ENCODE data around the gene RPS28.

Gene RPS28

GRCh38 chr19:8332976-8333766 is 11.9 kb downstream of the RPS28 start:
- Histone ChIP-seq H3K27me3 (ENCODE audit: insufficient read depth, poor library complexity, severe bottlenecking) (peaks cover 34% of the 10 kb centered on the region), H3K27ac (replicated peaks) (no peak overlapping the region), H3K4me3 (replicated peaks; ENCODE audit: insufficient read depth, low read length) (no peak overlapping the region)
- no peak for DNase-seq (ENCODE audit: low read depth in 1 of 2, low spot score in 1 of 2)
- TF ChIP-seq GABPA (IDR thresholded peaks at IDR 0.05; ENCODE audit: low read depth) = no peak
- TF ChIP-seq, protein P1, sequence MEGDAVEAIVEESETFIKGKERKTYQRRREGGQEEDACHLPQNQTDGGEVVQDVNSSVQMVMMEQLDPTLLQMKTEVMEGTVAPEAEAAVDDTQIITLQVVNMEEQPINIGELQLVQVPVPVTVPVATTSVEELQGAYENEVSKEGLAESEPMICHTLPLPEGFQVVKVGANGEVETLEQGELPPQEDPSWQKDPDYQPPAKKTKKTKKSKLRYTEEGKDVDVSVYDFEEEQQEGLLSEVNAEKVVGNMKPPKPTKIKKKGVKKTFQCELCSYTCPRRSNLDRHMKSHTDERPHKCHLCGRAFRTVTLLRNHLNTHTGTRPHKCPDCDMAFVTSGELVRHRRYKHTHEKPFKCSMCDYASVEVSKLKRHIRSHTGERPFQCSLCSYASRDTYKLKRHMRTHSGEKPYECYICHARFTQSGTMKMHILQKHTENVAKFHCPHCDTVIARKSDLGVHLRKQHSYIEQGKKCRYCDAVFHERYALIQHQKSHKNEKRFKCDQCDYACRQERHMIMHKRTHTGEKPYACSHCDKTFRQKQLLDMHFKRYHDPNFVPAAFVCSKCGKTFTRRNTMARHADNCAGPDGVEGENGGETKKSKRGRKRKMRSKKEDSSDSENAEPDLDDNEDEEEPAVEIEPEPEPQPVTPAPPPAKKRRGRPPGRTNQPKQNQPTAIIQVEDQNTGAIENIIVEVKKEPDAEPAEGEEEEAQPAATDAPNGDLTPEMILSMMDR (IDR thresholded peaks at IDR 0.05; ENCODE audit: insufficient read depth, low read length) = no peak
- no peak for TF ChIP-seq REST (IDR thresholded peaks at IDR 0.05; ENCODE audit: insufficient replicate concordance, low read depth)
- no peak for TF ChIP-seq POLR2AphosphoS5 (IDR thresholded peaks at IDR 0.05; ENCODE audit: low read depth)
- TF ChIP-seq SPI1 (IDR thresholded peaks at IDR 0.05; ENCODE audit: borderline replicate concordance, low read depth) = no peak

- no peak overlapping the region for H3K4me3 ChIP-seq (replicated peaks; ENCODE audit: insufficient read depth, low read length)
- no peak for DNase-seq (ENCODE audit: low read depth in 1 of 2, low spot score in 1 of 2)
- no peak overlapping the region for H3K27ac ChIP-seq (replicated peaks)
- peaks cover 37% of the 10 kb centered on the region for H3K27me3 ChIP-seq (ENCODE audit: insufficient read depth, poor library complexity, severe bottlenecking)
- TF ChIP-seq SPI1 (IDR thresholded peaks at IDR 0.05; ENCODE audit: borderline replicate concordance, low read depth) (no peak), REST (IDR thresholded peaks at IDR 0.05; ENCODE audit: insufficient replicate concordance, low read depth) (no peak), POLR2AphosphoS5 (IDR thresholded peaks at IDR 0.05; ENCODE audit: low read depth) (no peak), GABPA (IDR thresholded peaks at IDR 0.05; ENCODE audit: low read depth) (no peak)
- TF ChIP-seq, protein P1 (IDR thresholded peaks at IDR 0.05; ENCODE audit: insufficient read depth, low read length) = no peak
These were observed 12.6 kb downstream of the RPS28 start for GRCh38 chr19:8333767-8334457.

DNA sequence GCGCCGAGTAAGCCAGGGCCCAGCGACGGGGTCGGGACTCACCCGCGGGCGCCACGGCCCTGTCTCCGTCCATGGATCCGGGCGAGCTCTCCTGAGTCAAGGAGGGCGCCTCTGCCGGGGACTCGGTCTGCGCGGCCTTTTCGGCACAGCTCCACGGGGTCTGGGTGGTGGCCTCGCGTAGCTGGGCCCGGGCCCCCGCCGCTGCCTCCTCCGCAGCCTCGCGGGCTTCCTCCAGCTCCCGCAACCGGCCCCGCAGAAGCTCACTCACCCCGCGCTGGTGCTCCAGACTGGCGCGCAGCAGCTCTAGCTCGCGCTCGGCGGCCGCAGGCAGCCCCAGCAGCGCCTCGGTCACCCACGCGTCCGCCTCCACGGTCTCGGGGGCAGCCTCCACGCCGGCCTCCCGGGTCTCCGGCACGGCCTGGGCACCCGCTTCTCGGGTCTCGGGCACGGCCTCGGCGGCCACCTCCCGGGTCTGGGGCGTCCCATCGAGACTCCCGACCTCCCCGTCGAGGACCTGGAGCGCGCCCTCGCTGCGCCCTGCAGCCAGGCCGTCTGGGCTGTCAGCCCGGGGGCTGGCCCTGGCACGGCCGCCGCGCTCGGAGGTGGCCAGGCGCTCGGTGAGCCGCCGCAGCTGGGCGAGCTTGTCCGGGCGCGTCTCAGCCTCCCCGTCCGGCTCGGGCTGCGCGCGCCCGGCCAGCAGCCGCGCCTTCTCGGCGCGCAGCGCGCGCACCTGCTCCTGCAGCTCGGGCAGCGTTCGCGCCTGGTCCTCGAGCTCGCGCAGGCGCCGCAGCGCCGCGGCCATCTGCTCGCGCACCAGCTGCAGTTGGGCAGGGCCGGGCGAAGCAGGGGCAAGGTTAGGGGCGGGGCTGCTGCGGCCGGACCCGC is 13.4 kb downstream of the RPS28 start:
- TF ChIP-seq GABPA (IDR thresholded peaks at IDR 0.05; ENCODE audit: low read depth) = no peak
- TF ChIP-seq SPI1 (IDR thresholded peaks at IDR 0.05; ENCODE audit: borderline replicate concordance, low read depth) = no peak
- TF ChIP-seq REST (IDR thresholded peaks at IDR 0.05; ENCODE audit: insufficient replicate concordance, low read depth) = no peak
- TF ChIP-seq, protein P1 (IDR thresholded peaks at IDR 0.05; ENCODE audit: insufficient read depth, low read length) = no peak
- no peak for TF ChIP-seq POLR2AphosphoS5 (IDR thresholded peaks at IDR 0.05; ENCODE audit: low read depth)
- no peak overlapping the region for H3K27ac ChIP-seq (replicated peaks)
- H3K4me3 ChIP-seq (replicated peaks; ENCODE audit: insufficient read depth, low read length) = no peak overlapping the region
- peak in 1 of 2 experiments; percentile 70 for DNase-seq (ENCODE audit: low read depth in 1 of 2, low spot score in 1 of 2)
- peaks cover 37% of the 10 kb centered on the region for H3K27me3 ChIP-seq (ENCODE audit: insufficient read depth, poor library complexity, severe bottlenecking)
